Lung (tissue), 12 donors: ENCODE data around the gene THRB. TPM values are rescaled to one million over a fixed set of nuclear protein-coding genes. Genes with fewer than 3 reads are reported as not detected.

Experiments
- ATAC-seq: fragments of 200-7000 bp; cut with Tn5 transposase; one replicate; pipeline ENCODE4 v1.9.1; 2020; ENCODE audit warnings: moderate number of reproducible peaks; ENCODE audit not compliant: insufficient read depth, low FRiP score
- DNase-seq, 3 donors: peaks; one replicate each; pipeline ENCODE4 v3.0.0-alpha.2; 2013 to 2017
- H3K27ac ChIP-seq, 2 donors: one replicate each; pipeline ENCODE4 v1.5.1; 2013; ENCODE audit warnings: mild to moderate bottlenecking in 2 of 2, moderate library complexity in 2 of 2, control low read depth in 1 of 2, inconsistent platforms in 1 of 2, low read depth in 1 of 2, low read length in 1 of 2
- H3K27me3 ChIP-seq, 3 donors: one replicate each; pipeline ENCODE4 v1.5.1; 2013; ENCODE audit warnings: low read length in 2 of 3; ENCODE audit not compliant: control insufficient read depth in 3 of 3, insufficient read depth in 3 of 3
- H3K36me3 ChIP-seq, 4 donors: one replicate each; pipeline ENCODE4 v1.5.1; 2013; ENCODE audit warnings: low read length in 4 of 4, mild to moderate bottlenecking in 1 of 4, moderate library complexity in 1 of 4; ENCODE audit not compliant: control insufficient read depth in 4 of 4, insufficient read depth in 4 of 4
- H3K4me1 ChIP-seq, 5 donors: one replicate each; pipeline ENCODE4 v1.5.1; 2013; ENCODE audit warnings: low read length in 5 of 5, mild to moderate bottlenecking in 2 of 5, moderate library complexity in 1 of 5; ENCODE audit not compliant: control insufficient read depth in 5 of 5, insufficient read depth in 5 of 5
- H3K4me3 ChIP-seq: one replicate; pipeline ENCODE4 v1.5.1; 2013; ENCODE audit warnings: mild to moderate bottlenecking, control low read depth, moderate library complexity
- H3K9ac ChIP-seq, 2 donors: one replicate each; pipeline ENCODE4 v1.5.1; 2013; ENCODE audit warnings: low read length in 2 of 2, control low read depth in 1 of 2; ENCODE audit not compliant: insufficient read depth in 1 of 2
- H3K9me3 ChIP-seq, 4 donors: one replicate each; pipeline ENCODE4 v1.5.1; 2013; ENCODE audit warnings: low read length in 3 of 4, mild to moderate bottlenecking in 1 of 4, moderate library complexity in 1 of 4; ENCODE audit not compliant: control insufficient read depth in 4 of 4, insufficient read depth in 3 of 4
- CTCF ChIP-seq: IDR thresholded peaks from 2 replicates; pipeline ENCODE4 v1.5.1; 2012; ENCODE audit warnings: mild to moderate bottlenecking; ENCODE audit errors: control extremely low read depth, extremely low read depth
- WGBS, 2 donors: extraction: QIAGEN DNeasy Blood & Tissue Kit; methylation state at CpG; one replicate each; pipeline ENCODE4 v1.1.7; 2013; 5-methylcytosine and 5-hydroxymethylcytosine counted together
- polyA plus RNA-seq, 2 donors: library from polyadenylated mRNA; stranded (reverse); fragments of 200-250 nt; gene quantifications; one replicate each; pipeline ENCODE4 v1.2.1, GENCODE V29; 2013
- total RNA-seq, 2 donors: library from RNA; depleted of rRNA in 1 of 2; stranded (reverse); fragments of >200 nt in 1 of 2; gene quantifications; one replicate each; pipeline ENCODE4 v1.2.1, GENCODE V29; 2014 to 2021
- donor health status: control.
- donor health status: control.
- donor health status: Bipolar disorder and iron deficiency.
- donor health status: healthy.
- donor health status: DM: yes; HTN: yes; CAD: no.

THRB gene
- total and polyA plus RNA-seq, 4 donors: 2.1 to 23.5 (median 6.1) TPM

GRCh38 chr3:24443476-24443875, 51.2 kb downstream of the THRB start:
- ATAC-seq: no peak
- no peaks in the 10 kb centered on the region for H3K27me3 ChIP-seq
- WGBS, 2 donors: 0 to 55% methylated on average over 1 of the region's 1 CpG

GRCh38 chr3:24440760-24441464, 53.7 kb downstream of the THRB start:
- TF ChIP-seq CTCF: no peak
- no peak overlapping the region for H3K4me3 ChIP-seq
- peaks cover 0 to 1% (median 0%) of the 10 kb centered on the region in 4 donors for H3K9me3 ChIP-seq
- 87% methylated on average over 3 of the region's 3 CpGs for WGBS, 2 donors
- H3K36me3 ChIP-seq: no peaks in the 10 kb centered on the region
- ATAC-seq (no peak), DNase-seq (no peak)
- H3K9ac ChIP-seq: no peak overlapping the region
- peaks cover 0 to 10% (median 2%) of the 10 kb centered on the region in 5 donors for H3K4me1 ChIP-seq
- H3K27me3 ChIP-seq: no peaks in the 10 kb centered on the region
- H3K27ac ChIP-seq: no peak overlapping the region

More at GRCh38 chr3:24443476-24443875, 51.2 kb downstream of the THRB start:
- no peak for TF ChIP-seq CTCF
- peaks cover 0 to 15% (median 0%) of the 10 kb centered on the region in 5 donors for H3K4me1 ChIP-seq
- H3K4me3 ChIP-seq: no peak overlapping the region
- DNase-seq: peak in 2 of 3 donors; percentile 83 to 88
- H3K36me3 ChIP-seq: no peaks in the 10 kb centered on the region
- H3K27ac ChIP-seq: no peak overlapping the region
- H3K9ac ChIP-seq: no peak overlapping the region
- H3K9me3 ChIP-seq: peaks cover 0 to 1% (median 0%) of the 10 kb centered on the region in 4 donors

- ATAC-seq: no peak
Measured at GRCh38 chr3:24439021-24439420, 55.6 kb downstream of the THRB start.

More at GRCh38 chr3:24439021-24439420, 55.6 kb downstream of the THRB start:
- Histone ChIP-seq H3K27me3 (no peaks in the 10 kb centered on the region), H3K4me3 (no peak overlapping the region), H3K9me3 (peaks cover 0 to 1% (median 0%) of the 10 kb centered on the region in 4 donors), H3K36me3 (no peaks in the 10 kb centered on the region), H3K9ac (no peak overlapping the region), H3K27ac (no peak overlapping the region), H3K4me1 (peaks cover 0 to 14% (median 2%) of the 10 kb centered on the region in 5 donors)
- 74 to 89% methylated on average over 4 of the region's 4 CpGs for WGBS, 2 donors
- no peak for TF ChIP-seq CTCF
- no peak for DNase-seq
